HL-60 (cell line): ENCODE data around the gene PTPRM.

Source experiments
- DNase-seq, 2 experiments: peaks; one replicate each; pipeline ENCODE4 v3.0.0-alpha.2; 2010 to 2020; ENCODE audit warnings: low read depth in 1 of 2, low spot score in 1 of 2
- H3K27ac ChIP-seq: fragments of 250-450 bp; sonication (Bioruptor Pico); replicated peaks from 2 replicates; pipeline ENCODE4 v1.5.1; 2020; ENCODE audit warnings: mild to moderate bottlenecking, moderate library complexity
- H3K27me3 ChIP-seq: fragments of 250-450 bp; sonication (Bioruptor Pico); 2 replicates; pipeline ENCODE4 v1.5.1; 2021; ENCODE audit warnings: mild to moderate bottlenecking, moderate library complexity; ENCODE audit not compliant: insufficient read depth, poor library complexity, severe bottlenecking
- H3K4me3 ChIP-seq: replicated peaks from 2 replicates; pipeline ENCODE4 v1.5.1; 2011; ENCODE audit warnings: mild to moderate bottlenecking, control low read depth, low read length; ENCODE audit not compliant: insufficient read depth
- GABPA ChIP-seq: IDR thresholded peaks from 2 replicates; pipeline ENCODE4 v1.6.1; 2012; ENCODE audit warnings: low read depth
- POLR2AphosphoS5 ChIP-seq: IDR thresholded peaks from 2 replicates; pipeline ENCODE4 v1.6.1; 2012; ENCODE audit warnings: low read depth
- SPI1 ChIP-seq: IDR thresholded peaks from 2 replicates; pipeline ENCODE4 v1.6.1; 2012; ENCODE audit warnings: low read depth, mild to moderate bottlenecking, borderline replicate concordance
- TF ChIP-seq, protein P1 (sequence below): IDR thresholded peaks from one replicate; pipeline ENCODE4 v1.5.1; 2011; ENCODE audit warnings: low read length, control low read depth, inconsistent platforms; ENCODE audit not compliant: insufficient read depth
- TF ChIP-seq, protein P2 (sequence below): IDR thresholded peaks from 2 replicates; pipeline ENCODE4 v1.6.1; 2012; ENCODE audit warnings: low read depth; ENCODE audit not compliant: insufficient replicate concordance

Gene PTPRM

DNA sequence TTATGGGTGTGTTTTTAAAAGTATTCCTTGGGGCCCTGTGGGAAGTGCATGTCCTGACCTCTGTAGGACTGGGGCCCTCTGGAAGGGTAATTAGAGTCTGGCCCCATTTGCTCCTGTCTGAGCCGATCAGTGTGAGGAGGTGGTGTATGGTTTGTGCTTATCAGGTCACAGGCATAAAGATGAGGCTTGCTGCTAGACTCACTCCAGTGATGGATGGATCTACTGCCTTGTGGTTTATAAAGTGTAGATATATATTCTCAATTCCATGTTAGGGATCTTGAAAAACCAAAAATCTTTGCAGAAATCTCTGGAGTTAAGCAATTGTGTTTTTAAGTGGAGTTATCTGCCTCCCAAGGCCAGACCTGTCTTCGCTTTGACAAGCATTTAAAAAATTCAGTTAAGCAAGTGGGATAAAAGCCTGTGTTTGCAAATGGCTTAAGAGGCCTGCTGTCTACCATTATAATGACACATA is 182.4 kb downstream of the PTPRM start:
- Histone ChIP-seq H3K27me3 (no peaks in the 10 kb centered on the region), H3K27ac (no peak overlapping the region), H3K4me3 (no peak overlapping the region)
- DNase-seq: no peak
- no peak for TF ChIP-seq SPI1
- TF ChIP-seq, protein P1, sequence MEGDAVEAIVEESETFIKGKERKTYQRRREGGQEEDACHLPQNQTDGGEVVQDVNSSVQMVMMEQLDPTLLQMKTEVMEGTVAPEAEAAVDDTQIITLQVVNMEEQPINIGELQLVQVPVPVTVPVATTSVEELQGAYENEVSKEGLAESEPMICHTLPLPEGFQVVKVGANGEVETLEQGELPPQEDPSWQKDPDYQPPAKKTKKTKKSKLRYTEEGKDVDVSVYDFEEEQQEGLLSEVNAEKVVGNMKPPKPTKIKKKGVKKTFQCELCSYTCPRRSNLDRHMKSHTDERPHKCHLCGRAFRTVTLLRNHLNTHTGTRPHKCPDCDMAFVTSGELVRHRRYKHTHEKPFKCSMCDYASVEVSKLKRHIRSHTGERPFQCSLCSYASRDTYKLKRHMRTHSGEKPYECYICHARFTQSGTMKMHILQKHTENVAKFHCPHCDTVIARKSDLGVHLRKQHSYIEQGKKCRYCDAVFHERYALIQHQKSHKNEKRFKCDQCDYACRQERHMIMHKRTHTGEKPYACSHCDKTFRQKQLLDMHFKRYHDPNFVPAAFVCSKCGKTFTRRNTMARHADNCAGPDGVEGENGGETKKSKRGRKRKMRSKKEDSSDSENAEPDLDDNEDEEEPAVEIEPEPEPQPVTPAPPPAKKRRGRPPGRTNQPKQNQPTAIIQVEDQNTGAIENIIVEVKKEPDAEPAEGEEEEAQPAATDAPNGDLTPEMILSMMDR: no peak
- TF ChIP-seq GABPA: no peak
- TF ChIP-seq, protein P2, sequence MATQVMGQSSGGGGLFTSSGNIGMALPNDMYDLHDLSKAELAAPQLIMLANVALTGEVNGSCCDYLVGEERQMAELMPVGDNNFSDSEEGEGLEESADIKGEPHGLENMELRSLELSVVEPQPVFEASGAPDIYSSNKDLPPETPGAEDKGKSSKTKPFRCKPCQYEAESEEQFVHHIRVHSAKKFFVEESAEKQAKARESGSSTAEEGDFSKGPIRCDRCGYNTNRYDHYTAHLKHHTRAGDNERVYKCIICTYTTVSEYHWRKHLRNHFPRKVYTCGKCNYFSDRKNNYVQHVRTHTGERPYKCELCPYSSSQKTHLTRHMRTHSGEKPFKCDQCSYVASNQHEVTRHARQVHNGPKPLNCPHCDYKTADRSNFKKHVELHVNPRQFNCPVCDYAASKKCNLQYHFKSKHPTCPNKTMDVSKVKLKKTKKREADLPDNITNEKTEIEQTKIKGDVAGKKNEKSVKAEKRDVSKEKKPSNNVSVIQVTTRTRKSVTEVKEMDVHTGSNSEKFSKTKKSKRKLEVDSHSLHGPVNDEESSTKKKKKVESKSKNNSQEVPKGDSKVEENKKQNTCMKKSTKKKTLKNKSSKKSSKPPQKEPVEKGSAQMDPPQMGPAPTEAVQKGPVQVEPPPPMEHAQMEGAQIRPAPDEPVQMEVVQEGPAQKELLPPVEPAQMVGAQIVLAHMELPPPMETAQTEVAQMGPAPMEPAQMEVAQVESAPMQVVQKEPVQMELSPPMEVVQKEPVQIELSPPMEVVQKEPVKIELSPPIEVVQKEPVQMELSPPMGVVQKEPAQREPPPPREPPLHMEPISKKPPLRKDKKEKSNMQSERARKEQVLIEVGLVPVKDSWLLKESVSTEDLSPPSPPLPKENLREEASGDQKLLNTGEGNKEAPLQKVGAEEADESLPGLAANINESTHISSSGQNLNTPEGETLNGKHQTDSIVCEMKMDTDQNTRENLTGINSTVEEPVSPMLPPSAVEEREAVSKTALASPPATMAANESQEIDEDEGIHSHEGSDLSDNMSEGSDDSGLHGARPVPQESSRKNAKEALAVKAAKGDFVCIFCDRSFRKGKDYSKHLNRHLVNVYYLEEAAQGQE: no peak
- TF ChIP-seq POLR2AphosphoS5: no peak

DNA sequence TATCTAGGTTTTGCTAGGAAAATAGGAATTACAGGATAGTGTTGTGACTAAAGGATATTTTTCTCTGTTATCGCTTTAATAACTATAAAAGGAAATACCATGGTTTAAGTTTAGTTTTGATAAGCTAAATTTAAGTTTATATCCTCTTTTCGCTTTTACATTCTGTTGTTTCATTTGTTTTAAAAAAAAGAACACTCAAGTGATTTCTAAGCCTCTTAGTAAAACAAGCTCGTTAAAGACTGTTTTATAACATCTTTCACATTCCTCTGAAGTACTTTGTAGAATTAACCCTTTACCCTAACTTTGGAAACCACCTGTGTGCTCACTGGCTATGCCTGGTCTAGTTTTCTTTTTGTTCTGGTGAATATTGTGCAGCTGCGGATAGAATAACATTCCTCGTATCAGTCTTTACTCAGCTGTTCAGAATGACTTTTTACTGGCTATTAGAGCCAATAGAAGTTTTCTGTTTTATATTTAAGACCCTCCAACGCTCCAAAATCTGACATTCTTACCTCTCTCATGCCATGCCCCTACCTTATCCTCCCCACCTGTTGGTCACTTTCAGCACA is 183.1 kb downstream of the PTPRM start:
- TF ChIP-seq POLR2AphosphoS5 (no peak), GABPA (no peak), SPI1 (no peak)
- TF ChIP-seq, protein P1: no peak
- TF ChIP-seq, protein P2: no peak
- DNase-seq: no peak
- no peaks in the 10 kb centered on the region for H3K27me3 ChIP-seq
- H3K4me3 ChIP-seq: no peak overlapping the region
- no peak overlapping the region for H3K27ac ChIP-seq

DNA sequence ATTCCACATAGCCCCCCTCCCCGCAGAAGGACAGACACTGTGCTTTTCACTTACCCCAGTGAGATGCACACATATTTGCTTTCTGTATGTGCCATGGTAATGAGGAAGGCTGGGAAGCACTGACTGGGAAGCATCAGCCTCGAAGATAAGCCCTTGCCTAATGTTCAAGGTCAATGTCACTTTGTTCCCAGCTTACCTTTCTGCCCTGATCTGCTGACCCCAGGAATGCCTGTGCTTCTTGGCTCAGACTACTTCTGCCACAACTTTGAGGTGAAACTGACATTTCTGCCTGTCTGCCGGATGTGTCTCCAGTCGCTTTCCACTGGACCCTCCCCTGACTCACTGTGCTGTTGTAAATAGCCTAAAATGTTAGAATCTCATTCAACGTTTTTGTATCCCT is 183.8 kb downstream of the PTPRM start:
- TF ChIP-seq POLR2AphosphoS5 (no peak), GABPA (no peak), SPI1 (no peak)
- TF ChIP-seq, protein P1: no peak
- TF ChIP-seq, protein P2: no peak
- no peak for DNase-seq
- H3K27me3 ChIP-seq: no peaks in the 10 kb centered on the region
- no peak overlapping the region for H3K27ac ChIP-seq
- no peak overlapping the region for H3K4me3 ChIP-seq
